Endothelial cell of umbilical vein (primary cell): ENCODE data around the gene HAGH. TPM values are rescaled to one million over a fixed set of nuclear protein-coding genes. Genes with fewer than 3 reads are reported as not detected.

ENCODE experiments used
- BruUV-seq: library from RNA; stranded (reverse); fragments of 400-500 nt; replicated peaks from 2 replicates; lab custom pipeline; 2021; lab: Mats Ljungman, UMichigan
- CTCF ChIA-PET: fragments of 300-600, 350-600 bp; sonication (Branson Sonifier 250); formaldehyde crosslinking; loops from one replicate; lab custom pipeline; 2021; ENCODE audit warnings: antibody characterized with exemption, inconsistent platforms; lab: Charles Lee
- POLR2A ChIA-PET: fragments of 300-600, 350-600 bp; sonication (Branson Sonifier 250); formaldehyde crosslinking; loops from one replicate; lab custom pipeline; 2021; ENCODE audit warnings: antibody characterized with exemption, inconsistent platforms; lab: Charles Lee
- DNase-seq: peaks from one replicate; pipeline ENCODE4 v3.0.0-alpha.2; 2011; ENCODE audit warnings: low read depth, low spot score
- FAIRE-seq: peaks from 2 replicates; lab custom pipeline; 2011; peaks lifted over from hg19 to GRCh38; lab: Jason Lieb, UNC
- H2AFZ ChIP-seq: 2 replicates; pipeline ENCODE4 v1.6.0; 2012; ENCODE audit warnings: low read depth, low read length, control low read depth, inconsistent platforms
- H3K27ac ChIP-seq: 2 replicates; pipeline ENCODE4 v1.5.1; 2011; ENCODE audit warnings: low read depth, mild to moderate bottlenecking, control low read depth, low read length, moderate library complexity; ENCODE audit not compliant: insufficient read depth
- H3K27me3 ChIP-seq, 2 experiments: 2 replicates each; pipeline versions ENCODE4 v1.6.0 to v1.6.1; 2011; ENCODE audit warnings: low read length in 2 of 2, mixed read lengths in 1 of 2; ENCODE audit not compliant: control insufficient read depth in 2 of 2, insufficient read depth in 2 of 2
- H3K36me3 ChIP-seq, 2 experiments: 2 replicates in 1 of 2; 3 replicates in 1 of 2; pipeline ENCODE4 v1.5.1; 2011; ENCODE audit warnings: low read length in 2 of 2, mild to moderate bottlenecking in 1 of 2, moderate library complexity in 1 of 2; ENCODE audit not compliant: control insufficient read depth in 2 of 2, insufficient read depth in 2 of 2; ENCODE audit errors: extremely low read depth in 1 of 2
- H3K4me1 ChIP-seq: 3 replicates; pipeline ENCODE4 v1.5.1; 2011; ENCODE audit warnings: mild to moderate bottlenecking, low read length; ENCODE audit not compliant: control insufficient read depth, insufficient read depth; ENCODE audit errors: extremely low read depth
- H3K4me2 ChIP-seq: 2 replicates; pipeline ENCODE4 v1.6.1; 2011; ENCODE audit warnings: low read length, control low read depth, mixed read lengths; ENCODE audit not compliant: insufficient read depth
- H3K4me3 ChIP-seq, 3 experiments: fragments of 200-600 bp in 1 of 3; sonication (generic), shearing (Covaris generic) in 1 of 3; replicated peaks in 1 of 3; 2 replicates each; pipeline ENCODE4 v1.5.1; 2011 to 2016; ENCODE audit warnings: control low read depth in 3 of 3, low read length in 3 of 3, mild to moderate bottlenecking in 2 of 3, inconsistent platforms in 1 of 3, low read depth in 1 of 3, moderate library complexity in 1 of 3; ENCODE audit not compliant: insufficient read depth in 1 of 3
- H3K79me2 ChIP-seq: 2 replicates; pipeline ENCODE4 v1.6.0; 2012; ENCODE audit warnings: low read length, inconsistent platforms; ENCODE audit not compliant: control insufficient read depth, insufficient read depth
- H3K9ac ChIP-seq: replicated peaks from 2 replicates; pipeline ENCODE3; 2011; ENCODE audit warnings: low read length, control low read depth; ENCODE audit not compliant: insufficient read depth; ENCODE audit errors: extremely low read depth
- H3K9me1 ChIP-seq: replicated peaks from 3 replicates; pipeline ENCODE4 v1.6.0; 2011; ENCODE audit warnings: mild to moderate bottlenecking, low read length; ENCODE audit not compliant: control insufficient read depth, insufficient read depth; ENCODE audit errors: extremely low read depth
- H3K9me3 ChIP-seq: replicated peaks from 2 replicates; pipeline ENCODE4 v1.5.1; 2012; ENCODE audit warnings: low read length, inconsistent platforms; ENCODE audit not compliant: control insufficient read depth, insufficient read depth
- H4K20me1 ChIP-seq: replicated peaks from 2 replicates; pipeline ENCODE3; 2011; ENCODE audit warnings: mild to moderate bottlenecking, low read length; ENCODE audit not compliant: control insufficient read depth, insufficient read depth; ENCODE audit errors: extremely low read depth
- EZH2 ChIP-seq: IDR thresholded peaks from 2 replicates; pipeline ENCODE4 v1.6.1; 2012; ENCODE audit warnings: borderline replicate concordance, low read depth, mild to moderate bottlenecking, moderate library complexity, low read length, inconsistent platforms; ENCODE audit not compliant: severe bottlenecking
- FOS ChIP-seq: IDR thresholded peaks from 2 replicates; pipeline ENCODE4 v1.6.1; 2011; ENCODE audit warnings: mild to moderate bottlenecking, low read length, moderate library complexity, borderline replicate concordance; ENCODE audit not compliant: insufficient read depth
- GATA2 ChIP-seq: IDR thresholded peaks from 2 replicates; pipeline ENCODE4 v1.7.0; 2011; ENCODE audit warnings: low read depth, mild to moderate bottlenecking, moderate library complexity, mixed read lengths, low read length; ENCODE audit not compliant: insufficient read length, insufficient read depth
- JUN ChIP-seq: IDR thresholded peaks from 2 replicates; pipeline ENCODE4 v1.6.1; 2011; ENCODE audit warnings: borderline replicate concordance, low read depth; ENCODE audit not compliant: insufficient read length, insufficient read depth
- POLR2A ChIP-seq: IDR thresholded peaks from 2 replicates; pipeline ENCODE4 v1.6.1; 2012; ENCODE audit warnings: low read depth, mild to moderate bottlenecking, control low read depth, low read length
- POLR2AphosphoS5 ChIP-seq: IDR thresholded peaks from 2 replicates; pipeline ENCODE4 v1.6.1; 2012; ENCODE audit warnings: low read depth, mild to moderate bottlenecking, control low read depth, low read length, moderate library complexity; ENCODE audit not compliant: insufficient read depth
- dilution Hi-C: fragments of 300-500 bp; cut with MboI; formaldehyde crosslinking; loops from one replicate; pipeline ENCODE4 v1.15.0; 2019; ENCODE audit warnings: low sequenced_read_pairs; ENCODE audit not compliant: extremely low pct_ligation_motif_present
- intact Hi-C: fragments of 100-400 bp; cut with micrococcal nuclease; formaldehyde crosslinking; loops from one replicate; pipeline ENCODE4 v1.10.0; 2022
- polyA plus RNA-seq, 4 experiments: library from polyadenylated mRNA; depleted of rRNA in 3 of 4; stranded (reverse) in 3 of 4; unstranded in 1 of 4; fragments of >200 nt; gene quantifications; 2 replicates each; pipeline versions ENCODE4 v1.2.1 to v1.2.3, GENCODE V29; 2011 to 2012; ENCODE audit warnings: missing spikeins in 1 of 4
- total RNA-seq: library from RNA; stranded (reverse); gene quantifications from 2 replicates; pipeline ENCODE4 v1.2.3, GENCODE V29; 2021
- TF ChIP-seq, protein P1 (sequence below): IDR thresholded peaks from 2 replicates; pipeline ENCODE4 v1.6.1; 2011; ENCODE audit not compliant: insufficient read depth, insufficient read length
- TF ChIP-seq, protein P2 (sequence below), 2 donors: IDR thresholded peaks; 1 replicate in 1 of 2; 2 replicates in 1 of 2; pipeline ENCODE4 v1.5.1; 2011; ENCODE audit warnings: low read length in 2 of 2, mild to moderate bottlenecking in 2 of 2, moderate library complexity in 2 of 2, control low read depth in 1 of 2, inconsistent platforms in 1 of 2, low read depth in 1 of 2; ENCODE audit not compliant: insufficient read depth in 1 of 2; ENCODE audit errors: extremely low read depth in 1 of 2

The HAGH gene
- total and polyA plus RNA-seq, 2 donors (not counting 3 experiments of a cell fraction or from before 2014, with no cell fraction given) = 54.3 to 84.2 TPM

DNA sequence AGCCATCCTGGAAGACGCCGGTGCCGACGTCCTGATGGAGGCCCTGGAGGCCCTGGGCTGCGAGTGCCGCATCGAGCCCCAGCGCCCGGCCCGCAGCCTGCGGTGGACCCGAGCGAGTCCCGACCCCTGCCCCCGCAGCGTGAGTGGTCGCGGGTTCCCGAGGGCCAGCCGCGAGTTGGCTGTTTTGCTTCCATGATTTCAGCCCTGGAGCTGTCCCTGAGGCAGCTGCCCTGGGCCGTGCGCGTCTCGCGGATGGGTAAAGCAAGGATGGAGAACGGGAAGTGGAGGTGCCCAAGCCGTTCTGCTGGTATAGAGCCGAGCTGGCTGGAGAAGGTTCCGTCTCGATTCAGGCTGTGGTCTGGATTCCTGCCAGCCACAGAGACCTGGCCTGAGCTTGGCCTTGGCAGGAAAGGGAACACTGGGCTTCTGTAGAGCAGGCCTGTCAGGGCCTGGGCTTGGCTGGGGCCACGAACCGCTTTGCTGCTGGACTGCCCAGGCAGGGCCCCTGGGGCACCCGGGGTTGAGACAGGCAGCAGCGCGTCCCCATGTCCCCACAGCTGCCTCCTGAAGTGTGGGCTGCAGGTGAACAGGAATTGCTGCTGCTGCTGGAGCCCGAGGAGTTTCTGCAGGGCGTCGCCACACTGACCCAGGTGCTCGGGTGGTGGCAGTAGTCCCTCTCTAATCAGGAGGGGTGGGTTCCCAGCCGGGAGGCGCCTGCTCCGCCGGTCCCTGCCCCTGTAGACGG is 52.8 kb downstream of the HAGH start:
- intact Hi-C loops = loop anchor here (1.0 kb wide), 1 partner anchor 8 kb away; the partner anchor contains the start of genes NUBP2 and SPSB3

More for the DNA sequence above, 52.8 kb downstream of the HAGH start:
- dilution Hi-C loops = no loop called here
- Histone ChIP-seq H3K27ac (no peak overlapping the region), H3K9ac (peak overlapping the region; percentile 80), H3K36me3 (peaks cover 0 to 35% of the 10 kb centered on the region in 2 experiments), H3K4me2 (peak overlapping the region; percentile 45), H3K4me1 (peaks cover 19% of the 10 kb centered on the region), H3K79me2 (peaks cover 17% of the 10 kb centered on the region), H3K9me3 (no peaks in the 10 kb centered on the region), H2AFZ (peak overlapping the region; percentile 10), H3K27me3 (no peaks in the 10 kb centered on the region), H3K4me3 (peak overlapping the region; percentile 26 to 83 (median 54)), H4K20me1 (no peaks in the 10 kb centered on the region), H3K9me1 (no peaks in the 10 kb centered on the region)
- POLR2A ChIA-PET = interaction anchor here (1.4 kb wide), 1 partner anchor 9 kb away, joined by 6 read pairs; the partner anchor contains the start of genes NUBP2 and SPSB3
- TF ChIP-seq, protein P1, sequence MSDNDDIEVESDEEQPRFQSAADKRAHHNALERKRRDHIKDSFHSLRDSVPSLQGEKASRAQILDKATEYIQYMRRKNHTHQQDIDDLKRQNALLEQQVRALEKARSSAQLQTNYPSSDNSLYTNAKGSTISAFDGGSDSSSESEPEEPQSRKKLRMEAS = no peak
- TF ChIP-seq JUN (no peak), EZH2 (no peak), FOS (no peak), GATA2 (no peak), POLR2A (no peak), POLR2AphosphoS5 (no peak)
- TF ChIP-seq, protein P2, sequence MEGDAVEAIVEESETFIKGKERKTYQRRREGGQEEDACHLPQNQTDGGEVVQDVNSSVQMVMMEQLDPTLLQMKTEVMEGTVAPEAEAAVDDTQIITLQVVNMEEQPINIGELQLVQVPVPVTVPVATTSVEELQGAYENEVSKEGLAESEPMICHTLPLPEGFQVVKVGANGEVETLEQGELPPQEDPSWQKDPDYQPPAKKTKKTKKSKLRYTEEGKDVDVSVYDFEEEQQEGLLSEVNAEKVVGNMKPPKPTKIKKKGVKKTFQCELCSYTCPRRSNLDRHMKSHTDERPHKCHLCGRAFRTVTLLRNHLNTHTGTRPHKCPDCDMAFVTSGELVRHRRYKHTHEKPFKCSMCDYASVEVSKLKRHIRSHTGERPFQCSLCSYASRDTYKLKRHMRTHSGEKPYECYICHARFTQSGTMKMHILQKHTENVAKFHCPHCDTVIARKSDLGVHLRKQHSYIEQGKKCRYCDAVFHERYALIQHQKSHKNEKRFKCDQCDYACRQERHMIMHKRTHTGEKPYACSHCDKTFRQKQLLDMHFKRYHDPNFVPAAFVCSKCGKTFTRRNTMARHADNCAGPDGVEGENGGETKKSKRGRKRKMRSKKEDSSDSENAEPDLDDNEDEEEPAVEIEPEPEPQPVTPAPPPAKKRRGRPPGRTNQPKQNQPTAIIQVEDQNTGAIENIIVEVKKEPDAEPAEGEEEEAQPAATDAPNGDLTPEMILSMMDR (IDR thresholded peaks at IDR 0.05; ENCODE audit: extremely low read depth in 1 of 2, insufficient read depth in 1 of 2, low read depth in 1 of 2, low read length in 2 of 2) = no peak
- CTCF ChIA-PET = interaction anchor here (1.1 to 2.0 kb wide), 2 partner anchors 8 to 50 kb away, joined by 9 to 16 read pairs; partner anchors contain the start of genes NUBP2 and SPSB3
- DNase-seq = no peak
- FAIRE-seq = peak; percentile 59
- no TSS peak for BruUV-seq
